ENCODE measurements around the gene CCDC171. TPM values are rescaled to one million over a fixed set of nuclear protein-coding genes. Genes with fewer than 3 reads are reported as not detected.

Gene CCDC171
- total RNA-seq, 1 experiment from 2014 or later, result 2.4 TPM

DNA sequence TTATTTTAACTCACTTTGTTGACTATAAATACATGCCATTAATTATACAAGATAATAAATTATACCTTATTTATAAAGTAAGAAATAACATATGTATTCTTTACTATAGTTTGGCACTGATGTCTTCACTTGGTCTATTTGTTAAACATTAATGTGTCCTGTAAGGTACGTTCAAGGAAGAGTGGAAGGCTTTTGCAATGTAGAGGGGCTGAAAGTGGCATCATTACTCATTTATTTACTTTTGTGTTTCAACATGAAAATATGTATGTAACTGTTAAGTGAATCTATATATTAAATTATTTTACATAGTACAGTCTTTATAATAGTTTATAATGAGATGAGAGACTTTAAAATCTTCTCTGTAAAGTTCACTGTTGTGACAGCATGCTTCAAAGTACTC lies 348.7 kb downstream of the CCDC171 start:
- H3K27ac ChIP-seq (ENCODE audit: insufficient read length, low read depth, low read length), result no peak overlapping the region
- H3K14ac ChIP-seq (ENCODE audit: insufficient read depth, low read length), result no peak overlapping the region
- peaks cover 42 to 48% of the 10 kb centered on the region in 2 experiments for H3K9me3 Mint-ChIP-seq
- H3K56ac ChIP-seq (ENCODE audit: insufficient read length, low read depth, low read length), result no peak overlapping the region
- no peak overlapping the region for H3K4me2 ChIP-seq (ENCODE audit: insufficient read depth, insufficient read length, low read length)
- H4K5ac ChIP-seq (ENCODE audit: insufficient read length, low read depth, low read length), result no peak overlapping the region
- H3K36me3 Mint-ChIP-seq (ENCODE audit: insufficient read depth in 1 of 3, low read depth in 3 of 3), result peaks cover 3 to 25% (median 9%) of the 10 kb centered on the region in 3 experiments; a peak in 5 of 7 replicates
- no peak overlapping the region for H2AFZ ChIP-seq (ENCODE audit: low read length)
- H3K9ac ChIP-seq (ENCODE audit: extremely low read depth, insufficient read length, low read length), result no peak overlapping the region
- no peaks in the 10 kb centered on the region for H3K4me1 Mint-ChIP-seq
- no peaks in the 10 kb centered on the region for H3K79me2 ChIP-seq (ENCODE audit: insufficient read depth, low read length)
- no peak overlapping the region for H2BK5ac ChIP-seq (ENCODE audit: insufficient read length, low read length)
- no peaks in the 10 kb centered on the region for H4K20me1 ChIP-seq (ENCODE audit: control insufficient read depth, insufficient read depth, insufficient read length)
- no peak overlapping the region for H2BK15ac ChIP-seq (ENCODE audit: low read depth, low read length)
- no peak overlapping the region for H3K27ac Mint-ChIP-seq
- H2AK5ac ChIP-seq (ENCODE audit: insufficient read length, low read length), result no peak overlapping the region
- H3K4me1 ChIP-seq (ENCODE audit: insufficient read depth, low read length), result no peaks in the 10 kb centered on the region
- no peak overlapping the region for H3K23ac ChIP-seq (ENCODE audit: insufficient read length, low read depth, low read length)
- H4K91ac ChIP-seq (ENCODE audit: insufficient read length, low read depth, low read length), result no peak overlapping the region
- H3K27me3 ChIP-seq (ENCODE audit: insufficient read depth, low read length), result no peaks in the 10 kb centered on the region
- no peak overlapping the region for H3K18ac ChIP-seq (ENCODE audit: insufficient read length, low read depth, low read length)
- H2BK12ac ChIP-seq (ENCODE audit: insufficient read length, low read depth, low read length), result no peak overlapping the region
- TF ChIP-seq, protein P1, sequence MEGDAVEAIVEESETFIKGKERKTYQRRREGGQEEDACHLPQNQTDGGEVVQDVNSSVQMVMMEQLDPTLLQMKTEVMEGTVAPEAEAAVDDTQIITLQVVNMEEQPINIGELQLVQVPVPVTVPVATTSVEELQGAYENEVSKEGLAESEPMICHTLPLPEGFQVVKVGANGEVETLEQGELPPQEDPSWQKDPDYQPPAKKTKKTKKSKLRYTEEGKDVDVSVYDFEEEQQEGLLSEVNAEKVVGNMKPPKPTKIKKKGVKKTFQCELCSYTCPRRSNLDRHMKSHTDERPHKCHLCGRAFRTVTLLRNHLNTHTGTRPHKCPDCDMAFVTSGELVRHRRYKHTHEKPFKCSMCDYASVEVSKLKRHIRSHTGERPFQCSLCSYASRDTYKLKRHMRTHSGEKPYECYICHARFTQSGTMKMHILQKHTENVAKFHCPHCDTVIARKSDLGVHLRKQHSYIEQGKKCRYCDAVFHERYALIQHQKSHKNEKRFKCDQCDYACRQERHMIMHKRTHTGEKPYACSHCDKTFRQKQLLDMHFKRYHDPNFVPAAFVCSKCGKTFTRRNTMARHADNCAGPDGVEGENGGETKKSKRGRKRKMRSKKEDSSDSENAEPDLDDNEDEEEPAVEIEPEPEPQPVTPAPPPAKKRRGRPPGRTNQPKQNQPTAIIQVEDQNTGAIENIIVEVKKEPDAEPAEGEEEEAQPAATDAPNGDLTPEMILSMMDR (conservative IDR thresholded peaks at IDR 0.05), result no peak
- no peak overlapping the region for H3K4ac ChIP-seq (ENCODE audit: low read depth, low read length)
- H3K4me3 Mint-ChIP-seq, result no peak overlapping the region
- no peaks in the 10 kb centered on the region for H3K23me2 ChIP-seq (ENCODE audit: insufficient read length, low read depth, low read length, poor library complexity, severe bottlenecking)
- H3K27me3 Mint-ChIP-seq (ENCODE audit: low read depth), result peaks cover 1% of the 10 kb centered on the region; the same call in 1 of the 2 replicates
- no peak overlapping the region for H3T11ph ChIP-seq (ENCODE audit: low read length)
- no CpG with 5 or more reads among the region's 1 CpG for WGBS (ENCODE audit: extremely low coverage, insufficient read length, low lambda C conversion rate)
- no peaks in the 10 kb centered on the region for H3K9me3 ChIP-seq (ENCODE audit: control insufficient read depth, low read depth, low read length)
- no peak overlapping the region for H2BK20ac ChIP-seq (ENCODE audit: low read depth, low read length, poor library complexity, severe bottlenecking)
- no peaks in the 10 kb centered on the region for H3K79me1 ChIP-seq (ENCODE audit: insufficient read depth, low read depth, low read length, poor library complexity, severe bottlenecking)
- no peak overlapping the region for H4K8ac ChIP-seq (replicated peaks; ENCODE audit: insufficient read length, low read depth, low read length)
- no peak for DNase-seq
- no peak overlapping the region for H2BK120ac ChIP-seq (ENCODE audit: low read depth, low read length, poor library complexity, severe bottlenecking)

Data from H9 (cell line).